GM18870 (cell line): Measurements from ENCODE around the gene FBXO33.
A peak's percentile ranks its signal among the peaks of the same experiment; 100 is the strongest.

Source experiments
- ATAC-seq: cut with Tn5 transposase; IDR thresholded peaks from one replicate; pipeline ENCODE4 v1.9.1; 2021; ENCODE audit warnings: moderate library complexity; ENCODE audit not compliant: unreplicated experiment

FBXO33 gene

DNA sequence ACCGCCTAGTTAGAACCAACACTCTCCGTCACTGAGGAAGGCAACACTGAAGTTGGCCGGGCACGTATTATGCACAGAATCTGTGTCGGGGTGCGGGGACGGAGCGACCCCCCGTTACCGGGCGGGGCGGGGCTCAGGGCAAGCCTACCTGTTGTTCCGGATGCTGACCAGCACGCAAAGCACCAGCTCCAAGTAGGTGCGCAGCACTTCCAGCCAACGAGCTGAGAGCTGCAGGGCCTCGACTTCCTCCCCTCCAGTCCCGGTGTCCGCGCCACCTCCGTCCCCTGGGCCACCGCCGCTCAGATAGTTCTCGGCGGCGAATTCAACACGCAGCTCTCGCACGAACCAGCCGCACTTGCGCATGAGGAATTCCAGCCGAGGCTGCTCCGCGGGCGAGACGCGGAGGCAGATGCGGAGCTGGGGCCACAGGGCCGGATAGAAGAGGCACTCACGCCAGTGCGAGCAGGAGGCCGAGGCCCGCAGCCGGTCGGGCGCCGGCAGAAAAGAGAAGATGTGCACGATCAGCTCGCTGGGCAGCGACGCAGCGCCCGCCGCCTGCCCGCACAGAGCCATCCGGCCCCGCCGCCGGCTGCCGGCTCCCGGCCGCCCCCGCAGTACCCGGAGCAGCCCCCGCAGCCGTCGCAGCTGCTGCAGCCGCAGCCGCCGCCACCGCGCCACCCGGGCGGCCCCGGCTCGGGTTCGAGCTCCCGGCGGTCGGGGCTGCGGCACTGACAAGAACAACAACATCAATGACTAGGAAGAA lies 636 bp downstream of the FBXO33 start:
- peak; percentile 1 for ATAC-seq

DNA sequence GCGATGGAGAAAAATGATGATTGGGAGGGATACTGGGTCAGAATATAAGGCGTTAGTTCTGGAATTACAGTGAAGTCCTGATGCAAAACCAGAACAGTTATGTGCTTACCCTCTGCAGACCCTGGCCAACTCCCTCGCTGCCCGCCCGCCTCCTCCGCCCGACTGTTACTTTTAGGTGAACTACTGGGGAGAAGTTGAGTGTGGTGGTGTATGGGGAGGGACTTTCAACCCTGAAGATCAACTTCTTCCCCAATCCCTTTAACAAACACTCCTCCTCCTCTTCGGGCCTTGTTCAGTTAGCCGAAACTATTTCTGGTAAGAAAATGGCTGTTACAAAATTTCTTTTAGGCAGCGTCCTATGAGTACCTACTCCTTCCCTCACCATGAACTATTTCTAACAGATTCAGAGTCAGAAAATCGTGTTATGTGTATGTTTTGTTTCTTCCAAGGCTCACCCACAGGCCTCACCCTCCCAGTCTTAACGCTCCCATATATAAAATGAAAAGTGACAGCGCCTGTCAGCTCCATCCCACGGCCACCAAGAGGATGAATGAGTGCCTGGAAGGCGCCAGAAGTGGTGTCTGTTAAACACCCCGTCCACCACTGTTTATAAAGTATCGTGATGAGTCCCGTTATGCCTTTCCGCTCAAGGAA lies 1.3 kb downstream of the FBXO33 start:
- ATAC-seq, result no peak

DNA sequence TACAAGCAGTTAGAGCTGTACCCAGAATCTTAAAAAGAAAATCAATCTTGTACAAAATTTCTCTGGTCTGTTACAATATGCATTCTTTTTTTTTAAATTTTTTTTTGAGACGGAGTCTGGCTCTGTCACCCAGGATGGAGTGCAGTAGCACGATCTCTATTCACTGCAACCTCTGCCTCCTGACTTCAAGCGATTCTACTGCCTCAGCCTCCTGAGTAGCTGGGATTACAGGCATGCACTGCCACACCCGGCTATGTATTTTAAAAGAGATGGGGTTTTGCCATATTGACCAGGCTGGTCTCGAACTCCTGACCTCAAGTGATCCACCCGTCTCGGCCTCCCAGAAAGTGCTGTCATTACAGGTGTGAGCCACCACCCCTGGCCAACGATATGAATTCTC lies 4.1 kb downstream of the FBXO33 start:
- no peak for ATAC-seq

DNA sequence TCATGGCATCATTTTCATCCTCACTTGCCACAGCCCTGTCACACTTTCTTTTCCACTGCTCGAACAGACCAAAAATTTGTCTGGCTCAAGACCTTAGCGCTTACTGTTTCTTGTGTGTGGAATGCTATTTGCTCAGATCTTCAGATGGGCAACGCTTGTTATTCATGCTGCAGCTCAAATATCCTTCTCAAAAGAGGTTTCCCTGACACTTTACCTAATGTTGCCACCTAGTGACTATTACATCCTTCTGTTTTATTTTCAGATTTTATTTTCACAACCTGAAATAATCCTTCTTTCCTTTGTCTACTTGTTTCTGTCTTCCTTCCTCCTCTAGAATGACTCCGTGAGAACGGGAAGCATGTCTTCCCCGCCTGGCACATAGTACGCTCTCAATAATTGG lies 5.6 kb downstream of the FBXO33 start:
- ATAC-seq, result no peak

DNA sequence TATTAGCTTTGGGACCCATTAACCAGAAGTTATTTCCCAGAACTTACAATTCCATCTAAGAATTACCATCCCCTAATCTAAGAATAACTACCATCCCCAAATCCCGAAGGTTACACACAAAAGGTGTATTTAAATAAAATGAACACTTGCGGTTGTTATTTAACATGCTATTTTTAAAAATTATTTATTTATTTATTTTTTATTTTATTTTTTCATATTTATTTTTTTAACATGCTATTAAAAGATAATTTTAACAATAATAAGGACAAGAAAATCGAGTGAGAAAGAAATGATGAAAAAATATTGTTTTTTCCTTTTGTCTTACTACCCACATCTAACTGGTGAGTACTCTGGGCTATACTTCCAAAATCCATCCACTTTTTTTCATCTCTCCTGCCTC lies 6.3 kb downstream of the FBXO33 start:
- no peak for ATAC-seq

DNA sequence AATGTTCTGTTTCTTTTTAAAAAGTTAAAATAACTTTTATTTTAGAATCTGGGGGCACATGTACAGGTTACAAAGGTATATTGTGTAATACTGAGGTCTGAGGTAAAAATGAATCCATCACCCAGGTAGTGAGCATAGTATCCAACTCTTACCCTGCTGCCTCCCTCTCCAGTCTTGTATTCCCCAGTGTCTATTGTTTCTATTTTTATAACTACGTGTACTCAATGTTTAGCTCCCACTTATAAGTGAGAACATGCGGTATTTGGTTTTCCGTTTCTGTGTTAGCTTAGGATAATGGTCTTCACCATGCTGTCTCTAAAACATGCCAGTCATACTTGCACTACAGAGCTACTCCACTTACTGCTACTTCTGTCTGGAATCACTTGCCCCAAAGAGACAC lies 8.4 kb downstream of the FBXO33 start:
- ATAC-seq, result no peak

DNA sequence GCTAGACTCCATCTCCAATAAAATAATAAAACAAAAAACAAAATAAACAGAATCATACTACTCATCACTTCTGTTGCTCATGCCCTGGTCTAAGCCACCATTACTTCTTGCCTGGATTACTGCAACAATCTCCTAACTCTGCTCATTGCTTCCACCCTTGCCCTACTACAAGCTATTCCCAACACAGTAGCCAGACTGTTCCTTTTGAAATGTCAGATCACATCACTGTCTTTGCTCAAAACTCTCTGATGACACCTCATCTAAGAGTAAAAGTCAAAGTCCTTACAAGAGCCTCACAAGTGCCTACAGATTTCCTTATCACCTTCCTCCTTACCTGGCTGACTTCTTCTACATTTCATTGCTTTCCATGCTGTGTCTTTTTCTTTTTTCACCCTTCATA lies 10.0 kb downstream of the FBXO33 start:
- no peak for ATAC-seq

DNA sequence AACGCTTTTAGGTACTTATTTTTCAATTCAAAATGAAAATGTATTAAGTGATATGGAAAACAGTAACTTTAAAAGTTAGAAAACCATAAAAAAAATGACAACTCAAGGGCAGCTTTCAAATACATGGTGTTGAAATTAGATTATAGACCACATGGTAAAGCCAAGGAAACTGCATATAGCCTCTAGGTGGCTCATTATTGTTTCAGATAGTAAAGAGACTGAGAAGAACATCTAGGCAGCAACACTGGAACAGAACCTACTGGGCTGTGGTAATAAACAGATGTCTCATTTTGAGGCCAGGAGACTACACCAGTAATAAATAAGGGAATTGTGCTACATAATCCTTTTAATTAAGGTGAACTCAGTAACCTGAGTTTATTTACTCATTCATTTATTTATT lies 13.0 kb downstream of the FBXO33 start:
- no peak for ATAC-seq

DNA sequence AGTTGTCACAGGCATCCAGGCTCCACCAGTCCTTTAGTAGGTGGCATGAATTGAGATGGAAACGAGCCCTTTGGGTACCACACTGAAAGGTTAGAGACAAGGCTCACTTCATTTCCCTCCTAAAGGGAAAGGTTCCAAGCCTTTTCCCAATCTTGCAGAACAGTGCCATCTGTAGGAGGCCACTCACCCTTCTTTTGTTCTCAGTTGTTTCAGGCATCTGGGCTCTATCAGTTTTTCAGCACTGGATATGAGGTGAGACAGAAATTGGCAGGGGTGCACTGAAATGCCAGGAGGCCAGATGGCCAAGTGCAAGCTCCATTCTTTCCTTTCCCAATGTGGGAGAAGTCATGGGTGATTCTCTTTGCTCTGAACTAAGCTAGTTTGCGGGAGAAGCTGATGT lies 15.2 kb downstream of the FBXO33 start:
- no peak for ATAC-seq

DNA sequence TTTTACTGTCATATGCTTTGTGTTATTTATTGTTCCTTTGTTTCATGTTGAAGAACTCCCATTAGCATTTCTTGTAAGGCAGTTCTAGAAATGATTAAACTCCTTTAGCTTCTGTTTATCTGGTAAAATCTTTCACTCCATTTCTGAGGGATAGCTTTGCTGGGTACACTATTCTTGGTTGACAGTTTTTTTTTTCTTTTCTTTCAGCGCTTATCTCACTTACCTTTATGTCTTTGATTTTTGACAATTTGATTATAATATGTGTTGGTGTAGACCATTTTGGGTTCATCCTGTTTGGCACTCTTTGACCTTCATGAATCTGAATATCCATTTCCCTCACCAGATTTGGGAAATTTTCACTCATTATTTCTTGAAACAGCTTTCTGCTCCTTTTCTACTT lies 16.2 kb downstream of the FBXO33 start:
- no peak for ATAC-seq

DNA sequence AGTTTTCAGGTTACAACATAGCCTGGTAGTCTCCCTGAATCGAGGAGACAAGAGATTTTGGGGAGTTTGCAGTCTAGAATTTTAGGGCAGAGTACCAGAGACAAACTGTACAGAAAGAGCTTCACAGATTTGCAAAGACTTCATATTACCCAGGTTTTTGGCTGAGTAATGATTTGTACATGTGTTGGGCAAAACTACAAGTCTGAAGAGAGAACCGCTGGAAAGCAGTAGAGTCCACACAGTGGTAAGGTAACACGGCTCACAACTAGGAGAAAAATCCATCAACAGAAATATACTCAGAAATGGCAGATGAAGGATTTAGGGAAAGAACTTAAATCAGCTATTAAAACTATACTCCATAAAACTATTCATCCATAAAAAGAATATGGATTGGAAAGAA lies 25.7 kb downstream of the FBXO33 start:
- ATAC-seq, result no peak

DNA sequence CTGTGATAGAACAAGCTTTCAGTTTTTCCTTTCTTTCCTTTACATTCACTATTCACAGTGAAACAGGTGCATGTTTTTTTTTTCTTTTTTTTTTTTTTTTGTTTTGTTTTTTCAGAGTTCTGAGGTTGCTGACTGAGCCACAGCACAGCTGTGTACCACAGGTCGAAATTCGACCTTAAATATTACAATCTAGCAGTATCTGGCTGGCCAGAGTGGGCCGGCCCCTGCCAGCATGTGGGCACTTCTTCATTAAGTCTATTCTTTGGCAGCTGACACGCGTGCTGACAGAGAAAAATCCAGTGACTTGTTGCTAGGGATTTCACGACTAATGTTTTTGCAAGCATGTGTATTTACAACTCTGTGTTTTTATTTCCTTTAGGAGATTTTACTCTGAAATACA lies 33.9 kb downstream of the FBXO33 start:
- ATAC-seq, result no peak

DNA sequence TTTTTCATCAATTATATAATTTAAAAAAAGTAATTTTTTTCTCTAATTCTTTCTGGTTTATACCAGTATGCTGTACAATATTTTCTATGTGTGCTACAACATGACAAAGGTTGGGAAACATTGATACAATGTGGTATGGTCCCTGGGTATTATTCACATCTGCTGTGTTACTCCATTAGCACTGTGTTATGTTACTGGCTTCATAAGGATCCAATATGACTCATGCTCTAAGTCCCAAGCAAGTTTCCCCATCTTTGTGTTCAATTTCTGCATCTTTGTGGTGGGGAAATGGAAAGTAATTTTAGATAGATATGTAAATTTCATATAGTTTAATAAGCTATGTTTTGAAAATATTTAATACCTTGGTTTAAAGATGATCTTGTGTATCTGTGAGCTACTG lies 35.8 kb downstream of the FBXO33 start:
- no peak for ATAC-seq

DNA sequence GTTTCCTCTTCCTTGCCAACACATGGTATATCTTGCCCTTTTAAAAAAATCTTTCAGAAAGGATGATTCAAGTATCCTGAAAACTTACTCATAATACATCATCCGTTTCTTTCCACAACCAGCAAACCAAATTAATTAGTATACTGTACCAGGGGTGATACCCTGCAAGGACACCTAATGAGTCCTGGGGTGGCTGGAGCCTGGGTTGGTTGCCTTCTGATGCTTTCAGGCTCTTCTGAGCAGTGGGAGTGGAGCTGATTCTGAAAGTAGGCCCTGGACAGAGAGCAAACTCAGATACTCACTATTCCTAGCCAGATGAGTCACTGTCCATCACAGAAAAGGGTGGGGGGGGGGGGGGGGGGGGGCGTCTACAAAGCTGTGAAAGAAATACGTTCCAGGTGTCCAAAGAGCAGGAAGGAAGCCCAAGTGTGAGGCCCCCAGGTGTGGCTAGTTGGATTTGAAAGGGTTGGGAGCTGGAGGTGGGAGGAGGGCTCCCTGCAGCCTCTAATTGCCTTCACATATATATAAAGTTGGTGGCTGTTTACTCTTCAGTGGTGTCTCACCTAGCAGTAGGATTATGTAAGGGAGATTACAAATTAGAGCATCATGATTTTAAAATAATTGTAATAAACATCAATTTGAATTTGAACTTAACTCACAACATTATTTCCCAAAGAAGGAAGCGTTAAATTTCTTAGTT lies 36.5 kb downstream of the FBXO33 start:
- ATAC-seq, result no peak

DNA sequence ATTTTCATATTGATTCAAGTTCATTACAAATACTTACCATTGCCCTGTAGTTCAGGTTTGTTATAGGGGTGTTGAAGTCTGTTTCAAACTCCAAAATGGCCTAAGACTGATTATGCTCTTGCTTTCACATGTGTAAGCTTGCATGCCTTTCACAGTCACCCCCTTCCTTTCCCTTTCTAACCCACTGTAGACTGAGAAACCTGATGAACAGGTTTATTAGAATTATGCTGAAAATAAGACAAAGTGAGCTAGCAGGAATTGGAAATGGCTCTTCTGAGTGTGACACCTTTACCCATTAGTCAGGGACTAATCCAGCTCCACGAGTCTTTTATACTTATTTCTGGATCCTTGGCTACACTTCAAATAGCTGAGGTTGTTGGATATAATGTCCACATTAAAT lies 38.9 kb downstream of the FBXO33 start:
- ATAC-seq, result no peak

DNA sequence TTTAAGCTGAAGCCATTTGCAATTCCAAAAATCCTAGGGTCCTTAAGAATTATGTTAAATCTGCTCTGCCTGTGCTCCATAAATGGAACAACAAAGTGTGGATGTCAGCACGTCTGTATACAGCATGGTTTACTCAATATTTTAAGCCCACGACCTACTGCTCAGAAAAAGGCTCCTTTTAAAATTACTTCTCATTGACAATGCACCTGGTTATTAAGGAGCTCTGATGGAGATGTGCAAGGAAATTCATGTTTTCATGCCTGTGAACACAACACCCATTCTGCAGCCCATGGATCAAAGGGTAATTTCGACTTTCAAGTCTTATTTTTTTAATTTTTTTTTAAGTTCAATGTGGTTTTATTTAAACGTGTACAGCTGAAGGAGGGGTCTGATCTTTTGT lies 48.1 kb downstream of the FBXO33 start:
- ATAC-seq, result no peak

DNA sequence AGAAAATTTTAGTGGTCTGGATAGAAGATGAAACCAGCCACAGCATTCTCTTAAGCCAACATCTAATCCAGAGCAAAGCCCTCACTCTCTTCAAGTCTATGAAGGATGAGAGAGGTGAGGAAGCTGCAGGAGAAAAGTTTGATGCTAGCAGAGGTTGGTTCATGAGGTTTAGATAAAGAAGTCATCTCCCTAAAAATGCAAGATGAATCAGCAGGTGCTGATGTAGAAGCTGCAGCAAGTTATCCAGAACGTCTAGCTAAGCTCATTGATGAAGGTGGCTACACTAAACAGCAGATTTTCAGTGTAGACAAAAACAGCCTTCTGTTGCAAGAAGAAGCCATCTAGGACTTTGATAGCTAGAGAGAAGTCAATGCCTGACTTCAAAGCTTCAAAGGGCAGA lies 48.5 kb downstream of the FBXO33 start:
- no peak for ATAC-seq

DNA sequence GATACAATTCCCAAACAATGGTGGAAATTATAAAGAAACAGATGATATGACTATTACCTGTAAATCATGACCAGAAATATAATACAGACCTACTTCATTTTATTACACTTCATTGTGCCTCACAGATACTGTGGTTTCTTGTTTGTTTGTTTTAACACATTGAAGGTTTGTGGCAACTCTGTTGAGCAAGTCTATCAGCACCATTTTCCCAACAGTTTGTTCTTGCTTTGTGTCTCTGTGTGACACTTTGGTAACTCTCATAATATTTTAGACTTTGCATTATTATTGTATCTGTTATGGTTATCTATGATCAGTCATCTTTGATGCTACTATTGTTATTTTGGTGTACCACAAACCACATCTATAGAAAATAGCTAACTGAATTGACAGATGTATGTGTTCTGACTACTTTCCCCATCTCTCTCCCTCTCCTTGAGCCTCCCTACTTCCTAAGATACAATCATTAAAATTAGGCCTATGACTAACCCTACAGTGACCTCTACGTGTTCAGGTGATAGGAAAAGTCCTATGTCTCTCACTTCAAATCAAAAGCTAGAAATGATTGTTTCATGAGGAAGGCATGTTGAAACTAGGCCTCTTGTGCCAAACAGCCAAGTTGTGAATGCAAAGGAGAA lies 49.1 kb downstream of the FBXO33 start:
- peak; percentile 71 for ATAC-seq

DNA sequence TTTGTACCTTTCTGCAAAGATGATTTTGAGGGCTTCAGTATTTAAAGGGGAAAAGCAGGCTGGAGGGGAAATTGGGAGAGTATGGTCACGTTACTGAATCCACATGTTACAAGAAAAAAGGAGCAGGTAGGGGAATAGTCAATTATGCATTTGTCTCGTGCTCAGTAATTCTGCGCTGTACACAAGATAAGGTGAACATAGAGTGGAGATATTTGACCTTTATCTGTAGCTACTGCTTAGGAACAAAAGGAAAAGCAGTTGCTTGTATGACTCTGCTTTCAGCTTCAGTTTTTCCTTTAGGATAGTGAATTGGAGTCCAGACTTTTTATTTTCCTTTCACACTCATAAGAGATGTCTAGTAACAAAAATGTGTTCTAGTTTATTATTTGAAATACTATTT lies 49.8 kb downstream of the FBXO33 start:
- ATAC-seq, result no peak

DNA sequence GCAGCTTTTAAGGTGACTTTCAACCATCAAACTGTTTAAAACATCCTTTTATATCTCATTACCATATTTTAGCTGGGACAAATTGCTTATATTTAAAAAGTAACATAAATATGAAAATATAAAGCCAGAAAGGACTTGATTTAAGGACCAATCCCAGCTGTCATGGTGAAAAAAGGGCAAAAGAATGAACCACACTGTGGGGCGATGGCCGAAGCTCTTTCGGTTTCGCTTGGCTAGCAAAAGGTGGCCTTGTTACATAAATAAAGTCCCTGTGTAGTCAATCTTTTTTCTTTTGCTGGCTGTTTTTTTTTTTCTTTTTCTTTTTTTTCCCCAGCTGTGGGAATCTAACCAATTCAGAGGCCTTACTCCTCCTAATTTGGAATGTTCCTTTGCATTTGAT lies 50.9 kb downstream of the FBXO33 start:
- no peak for ATAC-seq

DNA sequence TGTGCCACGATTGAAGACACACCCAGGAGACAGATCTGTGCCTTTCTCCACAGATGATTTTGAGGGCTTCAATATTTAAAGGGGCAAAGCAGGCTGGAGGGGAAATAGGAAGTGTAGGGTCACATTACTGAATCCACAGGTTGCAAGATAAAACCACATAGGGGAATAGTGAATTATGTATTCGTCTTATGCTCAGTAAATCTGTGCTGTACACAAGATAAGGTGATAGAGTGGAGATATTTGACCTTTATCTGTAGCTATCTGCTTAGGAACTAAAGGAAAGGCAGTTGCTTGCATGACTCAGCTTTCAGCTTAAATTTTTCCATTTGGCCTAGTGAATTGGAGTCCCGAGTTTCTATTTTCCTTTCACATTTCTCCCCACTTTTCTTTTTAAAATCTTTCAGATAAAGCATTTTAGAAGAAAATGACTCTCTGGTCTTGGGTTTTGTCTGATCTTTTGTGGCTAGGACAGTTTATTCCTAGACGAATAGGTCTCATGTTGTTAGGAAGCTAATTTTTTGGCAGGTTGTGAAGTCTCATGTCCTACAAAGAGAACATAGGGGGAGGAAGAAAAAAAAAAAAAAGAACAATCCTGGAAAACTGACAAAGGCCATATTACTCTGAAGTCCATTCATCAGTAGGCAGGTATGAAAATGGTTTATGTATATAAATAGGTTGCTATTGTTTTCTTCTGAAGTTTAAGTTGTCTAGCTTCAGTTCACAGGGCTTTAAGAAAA lies 55.4 kb downstream of the FBXO33 start:
- no peak for ATAC-seq
